A673 (cell line): ENCODE measurements around the gene STYXL1. TPM values are rescaled to one million over a fixed set of nuclear protein-coding genes. Genes with fewer than 3 reads are reported as not detected.

ENCODE experiments used
- BruUV-seq: library from RNA; stranded (reverse); fragments of 400-500 nt; replicated peaks from 2 replicates; lab custom pipeline; 2021; lab: Mats Ljungman, UMichigan
- CTCF ChIA-PET: fragments of 300-600 bp; sonication (Branson Sonifier 250); formaldehyde crosslinking; loops from one replicate; lab custom pipeline; 2022; ENCODE audit warnings: antibody characterized with exemption; lab: Charles Lee
- POLR2A ChIA-PET: fragments of 300-600 bp; sonication (Branson Sonifier 250); formaldehyde crosslinking; loops from one replicate; lab custom pipeline; 2022; ENCODE audit warnings: antibody characterized with exemption; ENCODE audit not compliant: low non-redundant PET; lab: Charles Lee
- DNase-seq: peaks from one replicate; pipeline ENCODE4 v3.0.0-alpha.2; 2015; ENCODE audit warnings: low spot score
- H3K27ac ChIP-seq: fragments of 200-600 bp; sonication (generic); 2 replicates; pipeline ENCODE4 v1.5.1; 2016; ENCODE audit warnings: mixed run types, low read depth, mild to moderate bottlenecking, mixed read lengths, antibody characterized with exemption, low read length; ENCODE audit not compliant: poor library complexity, severe bottlenecking
- H3K27me3 ChIP-seq: fragments of 200-600 bp; sonication (generic); replicated peaks from 2 replicates; pipeline ENCODE4 v1.6.1; 2017; ENCODE audit warnings: mixed run types, low read depth, mild to moderate bottlenecking, mixed read lengths, antibody characterized with exemption, low read length; ENCODE audit not compliant: insufficient read depth, poor library complexity
- H3K36me3 ChIP-seq: fragments of 200-600 bp; sonication (generic); 2 replicates; pipeline ENCODE4 v1.6.1; 2016; ENCODE audit warnings: mixed run types, mild to moderate bottlenecking, mixed read lengths, antibody characterized with exemption, low read length; ENCODE audit not compliant: insufficient read depth, poor library complexity, severe bottlenecking
- H3K4me1 ChIP-seq: fragments of 200-600 bp; sonication (generic); 2 replicates; pipeline ENCODE4 v1.6.1; 2017; ENCODE audit warnings: mixed run types, mild to moderate bottlenecking, mixed read lengths, antibody characterized with exemption, low read length; ENCODE audit not compliant: insufficient read depth, poor library complexity, severe bottlenecking
- H3K4me3 ChIP-seq: fragments of 200-600 bp; sonication (generic); 2 replicates; pipeline ENCODE4 v1.5.1; 2016; ENCODE audit warnings: low read depth, mixed run types, mild to moderate bottlenecking, mixed read lengths, low read length; ENCODE audit not compliant: poor library complexity, severe bottlenecking
- H3K9me3 ChIP-seq: fragments of 200-600 bp; sonication (generic); 2 replicates; pipeline ENCODE4 v1.6.1; 2016; ENCODE audit warnings: mixed run types, low read depth, mild to moderate bottlenecking, mixed read lengths, antibody characterized with exemption, low read length; ENCODE audit not compliant: poor library complexity, severe bottlenecking
- CTCF ChIP-seq: fragments of 300-800, 200-600 bp; sonication (generic); conservative IDR thresholded peaks from 2 replicates; pipeline ENCODE4 v1.5.1; 2017; ENCODE audit warnings: low read depth, mild to moderate bottlenecking, antibody characterized with exemption, low read length, moderate library complexity, mixed read lengths
- EZH2 ChIP-seq: fragments of 200-600 bp; sonication (generic); IDR thresholded peaks from 2 replicates; pipeline ENCODE4 v1.6.1; 2017; ENCODE audit warnings: borderline replicate concordance, low read depth, mild to moderate bottlenecking, mixed read lengths, antibody characterized with exemption, low read length; ENCODE audit not compliant: poor library complexity, severe bottlenecking
- intact Hi-C: fragments of 100-400 bp; cut with micrococcal nuclease; formaldehyde crosslinking; loops from one replicate; pipeline ENCODE4 v1.10.0; 2022; ENCODE audit not compliant: unreplicated experiment
- total RNA-seq: library from RNA; stranded (reverse); gene quantifications from 2 replicates; pipeline ENCODE4 v1.2.3, GENCODE V29; 2021

Gene STYXL1
- total RNA-seq, 1 experiment from 2014 or later = 36.3 TPM

DNA sequence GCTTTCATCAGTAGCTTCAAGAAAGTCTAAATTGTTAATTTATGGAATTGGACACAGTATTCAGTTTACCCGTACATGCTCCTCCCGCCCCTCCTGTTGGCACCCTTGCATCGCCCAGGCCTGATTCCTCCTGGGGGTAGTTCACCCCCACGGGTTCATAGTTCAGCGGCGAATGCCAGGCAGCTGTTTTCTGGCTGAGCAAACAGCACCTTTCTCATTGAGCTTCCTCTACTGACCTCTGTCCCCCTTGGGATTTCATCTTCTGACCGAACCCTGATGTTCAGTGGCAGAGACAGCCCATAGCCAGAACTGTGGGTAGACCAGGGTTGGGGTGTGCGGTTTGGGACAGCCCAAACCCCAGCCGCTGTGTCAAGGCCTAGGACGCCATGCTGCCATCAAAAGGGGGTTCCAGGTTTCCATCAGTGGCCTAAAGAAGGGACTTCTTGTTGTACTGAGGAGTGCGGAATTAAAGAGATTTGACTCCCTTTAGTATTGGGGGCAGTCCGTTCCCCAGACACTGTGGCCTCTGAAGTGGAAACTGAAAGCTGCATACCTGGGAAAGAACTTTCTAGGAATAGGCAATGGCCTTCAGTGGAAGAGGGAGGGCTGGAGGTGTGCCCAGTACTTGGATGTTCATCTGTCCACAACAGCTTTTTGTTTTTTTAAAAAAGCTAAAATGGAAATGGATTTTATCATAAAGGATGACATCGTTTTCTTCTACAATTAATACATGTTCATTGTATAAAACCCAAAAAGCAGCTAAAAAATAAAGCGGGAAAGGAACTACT, 19.1 kb upstream of the STYXL1 start:
- CTCF ChIA-PET = no interaction called here
- peaks cover 51% of the 10 kb centered on the region for H3K36me3 ChIP-seq
- POLR2A ChIA-PET = no interaction called here

GRCh38 chr7:76065016-76065612, 17.3 kb upstream of the STYXL1 start:
- H3K4me1 ChIP-seq = no peaks in the 10 kb centered on the region
- BruUV-seq = no TSS peak
- intact Hi-C loops = no loop called here
- no peak overlapping the region for H3K4me3 ChIP-seq
- H3K9me3 ChIP-seq = no peaks in the 10 kb centered on the region
- no peaks in the 10 kb centered on the region for H3K27me3 ChIP-seq
- H3K36me3 ChIP-seq = peaks cover 69% of the 10 kb centered on the region
- no peak for DNase-seq
- H3K27ac ChIP-seq = no peak overlapping the region
- ChIA-PET CTCF (no interaction called here), POLR2A (interaction anchor here (0.5 kb wide), 1 partner anchor 1471 kb away, joined by 5 read pairs; no protein-coding TSS in a partner anchor)
- TF ChIP-seq CTCF (no peak), EZH2 (no peak)

More for the DNA sequence above, 19.1 kb upstream of the STYXL1 start:
- no peak overlapping the region for H3K4me3 ChIP-seq
- intact Hi-C loops = no loop called here
- TF ChIP-seq EZH2 = no peak
- TF ChIP-seq CTCF = no peak
- TSS peak; percentile 28 for BruUV-seq
- H3K9me3 ChIP-seq = no peaks in the 10 kb centered on the region
- H3K27me3 ChIP-seq = no peaks in the 10 kb centered on the region
- no peak overlapping the region for H3K27ac ChIP-seq
- peaks cover 6% of the 10 kb centered on the region for H3K4me1 ChIP-seq
- DNase-seq = no peak

DNA sequence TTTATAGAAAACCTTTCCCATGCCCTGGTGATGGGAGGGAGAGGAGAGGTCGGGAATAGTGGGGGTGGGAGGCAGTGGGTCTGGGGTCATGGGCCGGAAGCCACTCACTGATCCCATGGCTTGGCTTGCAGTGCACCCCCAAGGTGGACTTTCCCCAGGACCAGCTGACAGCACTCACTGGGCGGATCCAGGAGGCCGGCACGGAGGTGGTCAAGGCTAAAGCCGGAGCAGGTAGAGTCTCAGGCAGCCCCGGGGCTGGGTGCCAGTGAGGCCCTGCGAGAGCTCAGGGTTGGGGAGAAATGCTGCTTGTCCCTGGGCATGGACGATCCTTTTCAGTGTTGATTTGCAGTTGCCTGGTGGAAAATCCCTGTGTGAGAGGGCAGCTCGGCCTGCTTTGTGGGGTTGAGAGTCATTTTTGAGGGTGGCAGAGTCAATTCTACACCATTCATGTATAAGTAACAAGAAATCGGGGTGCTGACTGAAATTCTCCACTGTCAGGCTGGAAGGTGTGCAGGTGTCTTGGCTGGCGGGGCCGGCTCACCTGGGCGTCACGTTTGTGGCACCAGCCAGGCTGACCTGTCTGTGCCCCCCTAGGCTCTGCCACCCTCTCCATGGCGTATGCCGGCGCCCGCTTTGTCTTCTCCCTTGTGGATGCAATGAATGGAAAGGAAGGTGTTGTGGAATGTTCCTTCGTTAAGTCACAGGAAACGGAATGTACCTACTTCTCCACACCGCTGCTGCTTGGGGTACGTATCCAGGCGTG, 16.6 kb upstream of the STYXL1 start:
- intact Hi-C loops = no loop called here

More for the DNA sequence above, 16.6 kb upstream of the STYXL1 start:
- H3K27me3 ChIP-seq = no peaks in the 10 kb centered on the region
- no peak for TF ChIP-seq EZH2
- no peak for TF ChIP-seq CTCF
- H3K27ac ChIP-seq = no peak overlapping the region
- DNase-seq = no peak
- H3K9me3 ChIP-seq = no peaks in the 10 kb centered on the region
- ChIA-PET POLR2A (no interaction called here), CTCF (no interaction called here)
- no peak overlapping the region for H3K4me3 ChIP-seq
- H3K36me3 ChIP-seq = peaks cover 76% of the 10 kb centered on the region
- no peaks in the 10 kb centered on the region for H3K4me1 ChIP-seq
- BruUV-seq = no TSS peak
